Brain microvascular endothelial cell (primary cell): Measurements from ENCODE around the gene MRFAP1.
"Not testable (repeated sequence)": the region's sequence is repeated elsewhere in the genome, so short reads cannot be mapped to it uniquely, and the experiment has no call there.

ENCODE experiments used
- DNase-seq: peaks from one replicate; pipeline ENCODE4 v3.0.0-alpha.2; 2020
- H3K27ac ChIP-seq: fragments of 250-450 bp; sonication (Bioruptor Pico); 2 replicates; pipeline ENCODE4 v1.5.1; 2020; ENCODE audit warnings: mild to moderate bottlenecking, moderate library complexity
- H3K27me3 ChIP-seq: fragments of 250-450 bp; sonication (Bioruptor Pico); replicated peaks from 2 replicates; pipeline ENCODE4 v1.5.1; 2020; ENCODE audit warnings: mild to moderate bottlenecking
- H3K36me3 ChIP-seq: fragments of 250-450 bp; sonication (Bioruptor Pico); replicated peaks from 2 replicates; pipeline ENCODE4 v1.5.1; 2020; ENCODE audit warnings: mild to moderate bottlenecking
- H3K4me3 ChIP-seq: 2 replicates; pipeline ENCODE4 v1.5.1; 2011; ENCODE audit warnings: low read depth, mild to moderate bottlenecking, control low read depth, low read length, moderate library complexity
- in situ Hi-C: cut with HindIII; loops from 2 replicates; pipeline ENCODE4 v1.10.0; 2017; ENCODE audit warnings: low sequenced_read_pairs, low pct_ligation_motif_present
- TF ChIP-seq, protein P1 (sequence below): IDR thresholded peaks from 2 replicates; pipeline ENCODE4 v1.5.1; 2011; ENCODE audit warnings: low read depth, mild to moderate bottlenecking, moderate library complexity, low read length, control low read depth, inconsistent platforms; ENCODE audit errors: missing control alignments

MRFAP1 gene

DNA sequence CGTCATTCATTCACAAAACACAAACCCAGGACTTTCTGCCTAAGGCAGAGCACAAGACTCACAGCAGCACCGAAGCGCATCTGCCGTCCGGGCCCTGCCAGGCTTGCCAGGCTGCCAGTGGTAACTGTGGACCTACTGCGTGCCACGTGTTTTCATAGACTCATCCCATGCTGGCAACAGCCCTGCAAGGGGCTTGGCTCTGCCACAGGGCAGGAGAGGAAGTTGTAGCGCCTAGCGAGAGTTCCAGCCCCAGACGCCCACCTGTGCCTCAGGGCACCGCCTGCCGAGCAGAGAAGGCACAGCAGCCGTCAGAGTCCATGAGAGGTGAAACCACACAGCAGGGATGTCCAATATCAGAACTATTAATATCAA lies 18.9 kb upstream of the MRFAP1 start:
- H3K27ac ChIP-seq = no peak overlapping the region
- DNase-seq = no peak
- TF ChIP-seq, protein P1, sequence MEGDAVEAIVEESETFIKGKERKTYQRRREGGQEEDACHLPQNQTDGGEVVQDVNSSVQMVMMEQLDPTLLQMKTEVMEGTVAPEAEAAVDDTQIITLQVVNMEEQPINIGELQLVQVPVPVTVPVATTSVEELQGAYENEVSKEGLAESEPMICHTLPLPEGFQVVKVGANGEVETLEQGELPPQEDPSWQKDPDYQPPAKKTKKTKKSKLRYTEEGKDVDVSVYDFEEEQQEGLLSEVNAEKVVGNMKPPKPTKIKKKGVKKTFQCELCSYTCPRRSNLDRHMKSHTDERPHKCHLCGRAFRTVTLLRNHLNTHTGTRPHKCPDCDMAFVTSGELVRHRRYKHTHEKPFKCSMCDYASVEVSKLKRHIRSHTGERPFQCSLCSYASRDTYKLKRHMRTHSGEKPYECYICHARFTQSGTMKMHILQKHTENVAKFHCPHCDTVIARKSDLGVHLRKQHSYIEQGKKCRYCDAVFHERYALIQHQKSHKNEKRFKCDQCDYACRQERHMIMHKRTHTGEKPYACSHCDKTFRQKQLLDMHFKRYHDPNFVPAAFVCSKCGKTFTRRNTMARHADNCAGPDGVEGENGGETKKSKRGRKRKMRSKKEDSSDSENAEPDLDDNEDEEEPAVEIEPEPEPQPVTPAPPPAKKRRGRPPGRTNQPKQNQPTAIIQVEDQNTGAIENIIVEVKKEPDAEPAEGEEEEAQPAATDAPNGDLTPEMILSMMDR = no peak
- H3K36me3 ChIP-seq = no peaks in the 10 kb centered on the region
- no peaks in the 10 kb centered on the region for H3K27me3 ChIP-seq
- H3K4me3 ChIP-seq = no peak overlapping the region
- in situ Hi-C loops = no loop called here

DNA sequence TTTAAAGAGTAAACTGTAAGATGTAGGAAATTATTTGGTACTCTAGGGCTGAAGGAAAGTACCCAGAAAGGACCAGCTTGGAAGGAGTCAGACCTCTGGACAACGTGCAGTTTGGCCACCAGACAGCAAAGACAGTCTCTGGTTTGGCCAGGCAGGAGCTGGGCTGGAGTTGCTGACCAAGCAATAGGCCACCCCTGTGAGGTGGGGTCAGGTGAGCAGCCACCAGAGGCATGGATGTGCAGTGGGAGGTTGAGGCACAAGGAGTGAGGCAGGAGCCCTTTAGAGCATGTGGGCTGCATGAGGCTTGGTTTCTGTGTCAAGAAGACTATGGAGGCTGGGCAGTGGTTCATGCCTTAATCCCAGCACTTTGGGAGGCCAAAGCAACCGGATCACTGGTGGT lies 17.7 kb upstream of the MRFAP1 start:
- Histone ChIP-seq H3K36me3 (no peaks in the 10 kb centered on the region), H3K27me3 (no peaks in the 10 kb centered on the region), H3K27ac (no peak overlapping the region), H3K4me3 (no peak overlapping the region)
- in situ Hi-C loops = no loop called here
- TF ChIP-seq, protein P1 = no peak
- no peak for DNase-seq

DNA sequence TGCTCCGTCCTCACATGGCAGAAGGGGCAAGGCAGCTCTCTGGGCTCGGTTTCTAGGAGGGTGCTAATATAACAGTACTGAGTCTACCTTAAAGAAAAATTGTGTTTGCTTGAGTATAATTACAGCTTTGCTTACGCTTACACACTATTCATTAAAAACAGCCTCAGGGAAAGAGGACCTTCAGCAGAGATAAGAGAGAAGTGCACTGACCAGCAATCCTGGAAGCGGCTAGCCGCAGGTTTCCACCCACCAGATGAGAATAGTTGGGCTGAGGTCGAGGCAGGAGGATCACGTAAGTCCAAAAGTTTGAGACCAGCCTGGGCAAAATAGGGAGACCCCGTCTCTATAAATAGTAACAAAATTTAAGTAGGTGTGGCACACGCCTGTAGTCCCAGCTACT lies 15.2 kb upstream of the MRFAP1 start:
- no peak for DNase-seq
- H3K4me3 ChIP-seq = no peak overlapping the region
- in situ Hi-C loops = no loop called here
- TF ChIP-seq, protein P1 = no peak
- H3K36me3 ChIP-seq = no peaks in the 10 kb centered on the region
- no peak overlapping the region for H3K27ac ChIP-seq
- no peaks in the 10 kb centered on the region for H3K27me3 ChIP-seq

GRCh38 chr4:6626066-6626465 lies 14.4 kb upstream of the MRFAP1 start:
- no peaks in the 10 kb centered on the region for H3K36me3 ChIP-seq
- H3K4me3 ChIP-seq = no peak overlapping the region
- no peaks in the 10 kb centered on the region for H3K27me3 ChIP-seq
- DNase-seq = no peak
- in situ Hi-C loops = no loop called here
- TF ChIP-seq, protein P1 = no peak
- no peak overlapping the region for H3K27ac ChIP-seq

DNA sequence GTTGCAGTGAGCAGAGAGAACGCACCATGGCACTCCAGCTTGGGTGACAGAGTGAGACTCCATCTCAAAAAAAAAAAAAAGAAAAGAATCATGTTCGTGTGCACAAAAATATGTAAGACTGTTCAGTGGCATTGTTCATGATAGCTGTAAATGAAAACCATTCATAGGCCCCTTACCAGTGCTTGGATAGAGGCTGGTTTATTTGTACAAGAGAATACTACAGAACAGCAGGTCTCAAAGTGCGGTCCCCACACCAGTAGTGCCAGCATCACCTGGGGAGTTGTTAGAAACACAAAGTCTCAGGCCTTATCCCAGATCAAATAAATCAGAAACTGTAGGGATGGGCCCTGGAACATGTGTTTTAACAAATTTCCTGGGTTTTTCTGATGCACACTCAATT lies 12.7 kb upstream of the MRFAP1 start:
- in situ Hi-C loops = no loop called here
- H3K27ac ChIP-seq = no peak overlapping the region
- no peaks in the 10 kb centered on the region for H3K27me3 ChIP-seq
- TF ChIP-seq, protein P1 = no peak
- H3K36me3 ChIP-seq = no peaks in the 10 kb centered on the region
- no peak overlapping the region for H3K4me3 ChIP-seq
- no peak for DNase-seq

GRCh38 chr4:6628484-6628883 lies 12.0 kb upstream of the MRFAP1 start:
- H3K27ac ChIP-seq, H3K4me3 ChIP-seq, DNase-seq, in situ Hi-C loops, H3K27me3 ChIP-seq, H3K36me3 ChIP-seq: not testable (repeated sequence)
